ENCODE data around the gene MCL1. TPM values are rescaled to one million over a fixed set of nuclear protein-coding genes. Genes with fewer than 3 reads are reported as not detected.

The MCL1 gene
- total and polyA plus RNA-seq, 2 of the 13 experiments (the other 11 are each of a cell fraction or from before 2014, with no cell fraction given), result 69.5 to 125 TPM

GRCh38 chr1:150578272-150579109 is 919 bp downstream of the MCL1 start (continued):
- TF ChIP-seq DZIP1 (CRISPR knock-in tag; IDR thresholded peaks at IDR 0.05), result no peak
- TF ChIP-seq HDAC2 (CRISPR knock-in tag; IDR thresholded peaks at IDR 0.05), result no peak; the same call in 1 of the 2 replicates
- no peak for TF ChIP-seq SMARCE1 (IDR thresholded peaks at IDR 0.05; ENCODE audit: borderline replicate concordance)
- TF ChIP-seq, protein P1, sequence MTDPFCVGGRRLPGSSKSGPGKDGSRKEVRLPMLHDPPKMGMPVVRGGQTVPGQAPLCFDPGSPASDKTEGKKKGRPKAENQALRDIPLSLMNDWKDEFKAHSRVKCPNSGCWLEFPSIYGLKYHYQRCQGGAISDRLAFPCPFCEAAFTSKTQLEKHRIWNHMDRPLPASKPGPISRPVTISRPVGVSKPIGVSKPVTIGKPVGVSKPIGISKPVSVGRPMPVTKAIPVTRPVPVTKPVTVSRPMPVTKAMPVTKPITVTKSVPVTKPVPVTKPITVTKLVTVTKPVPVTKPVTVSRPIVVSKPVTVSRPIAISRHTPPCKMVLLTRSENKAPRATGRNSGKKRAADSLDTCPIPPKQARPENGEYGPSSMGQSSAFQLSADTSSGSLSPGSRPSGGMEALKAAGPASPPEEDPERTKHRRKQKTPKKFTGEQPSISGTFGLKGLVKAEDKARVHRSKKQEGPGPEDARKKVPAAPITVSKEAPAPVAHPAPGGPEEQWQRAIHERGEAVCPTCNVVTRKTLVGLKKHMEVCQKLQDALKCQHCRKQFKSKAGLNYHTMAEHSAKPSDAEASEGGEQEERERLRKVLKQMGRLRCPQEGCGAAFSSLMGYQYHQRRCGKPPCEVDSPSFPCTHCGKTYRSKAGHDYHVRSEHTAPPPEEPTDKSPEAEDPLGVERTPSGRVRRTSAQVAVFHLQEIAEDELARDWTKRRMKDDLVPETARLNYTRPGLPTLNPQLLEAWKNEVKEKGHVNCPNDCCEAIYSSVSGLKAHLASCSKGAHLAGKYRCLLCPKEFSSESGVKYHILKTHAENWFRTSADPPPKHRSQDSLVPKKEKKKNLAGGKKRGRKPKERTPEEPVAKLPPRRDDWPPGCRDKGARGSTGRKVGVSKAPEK (CRISPR knock-in tag; IDR thresholded peaks at IDR 0.05; ENCODE audit: borderline replicate concordance), result no peak; the same call in 1 of the 2 replicates
- TF ChIP-seq, protein P2, sequence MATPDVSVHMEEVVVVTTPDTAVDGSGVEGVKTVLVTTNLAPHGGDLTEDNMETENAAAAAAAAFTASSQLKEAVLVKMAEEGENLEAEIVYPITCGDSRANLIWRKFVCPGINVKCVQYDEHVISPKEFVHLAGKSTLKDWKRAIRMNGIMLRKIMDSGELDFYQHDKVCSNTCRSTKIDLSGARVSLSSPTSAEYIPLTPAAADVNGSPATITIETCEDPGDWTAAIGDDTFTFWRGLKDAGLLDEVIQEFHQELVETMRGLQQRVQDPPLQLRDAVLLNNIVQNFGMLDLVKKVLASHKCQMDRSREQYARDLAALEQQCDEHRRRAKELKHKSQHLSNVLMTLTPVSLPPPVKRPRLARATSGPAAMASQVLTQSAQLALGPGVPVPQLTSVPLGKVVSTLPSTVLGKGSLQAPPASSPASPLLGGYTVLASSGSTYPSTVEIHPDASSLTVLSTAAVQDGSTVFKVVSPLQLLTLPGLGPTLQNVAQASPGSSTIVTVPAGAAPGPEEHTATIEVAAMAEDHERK (CRISPR knock-in tag; IDR thresholded peaks at IDR 0.05; ENCODE audit: low read depth), result no peak
- TF ChIP-seq ZNF138 (CRISPR knock-in tag; IDR thresholded peaks at IDR 0.05; ENCODE audit: low read depth), result no peak
- TF ChIP-seq ZBTB33 (CRISPR knock-in tag; IDR thresholded peaks at IDR 0.05), result no peak
- peak; percentile 45 for TF ChIP-seq SP2 (CRISPR knock-in tag; IDR thresholded peaks at IDR 0.05)
- no peak; the same call in 1 of the 2 replicates for TF ChIP-seq SALL1 (CRISPR knock-in tag; IDR thresholded peaks at IDR 0.05)
- 0 out of 2 replicates have a peak, but pooled peaks have one; percentile 75 for TF ChIP-seq SAFB2 (CRISPR knock-in tag; IDR thresholded peaks at IDR 0.05; ENCODE audit: borderline replicate concordance, low read depth)
- TF ChIP-seq XRCC5 (optimal IDR thresholded peaks at IDR 0.05; ENCODE audit: low read length), result peak; percentile 12
- TF ChIP-seq SSRP1 (CRISPR knock-in tag; IDR thresholded peaks at IDR 0.05), result no peak; the same call in 1 of the 2 replicates
- TF ChIP-seq PHB2 (IDR thresholded peaks at IDR 0.05; ENCODE audit: partially characterized antibody), result no peak
- no peak for TF ChIP-seq ZNF232 (CRISPR knock-in tag; IDR thresholded peaks at IDR 0.05; ENCODE audit: borderline replicate concordance)
- no peak for TF ChIP-seq HOXD1 (CRISPR knock-in tag; IDR thresholded peaks at IDR 0.05)
- no peak for TF ChIP-seq TCF12 (IDR thresholded peaks at IDR 0.05)
- TF ChIP-seq TCF12 (CRISPR knock-in tag; IDR thresholded peaks at IDR 0.05), result 0 out of 2 replicates have a peak, but pooled peaks have one; percentile 12
- no peak for TF ChIP-seq ZNF383 (CRISPR knock-in tag; IDR thresholded peaks at IDR 0.05; ENCODE audit: borderline replicate concordance)
- TF ChIP-seq ZNF777 (CRISPR knock-in tag; IDR thresholded peaks at IDR 0.05), result no peak
- no peak for TF ChIP-seq MTA1 (CRISPR knock-in tag; IDR thresholded peaks at IDR 0.05; ENCODE audit: borderline replicate concordance)
- TF ChIP-seq LCORL (IDR thresholded peaks at IDR 0.05), result no peak
- no peak for TF ChIP-seq LCORL (CRISPR knock-in tag; IDR thresholded peaks at IDR 0.05)
